ENCODE results near the gene ZNF575.
"Not testable (repeated sequence)": the region's sequence is repeated elsewhere in the genome, so short reads cannot be mapped to it uniquely, and the experiment has no call there.

Gene ZNF575

DNA sequence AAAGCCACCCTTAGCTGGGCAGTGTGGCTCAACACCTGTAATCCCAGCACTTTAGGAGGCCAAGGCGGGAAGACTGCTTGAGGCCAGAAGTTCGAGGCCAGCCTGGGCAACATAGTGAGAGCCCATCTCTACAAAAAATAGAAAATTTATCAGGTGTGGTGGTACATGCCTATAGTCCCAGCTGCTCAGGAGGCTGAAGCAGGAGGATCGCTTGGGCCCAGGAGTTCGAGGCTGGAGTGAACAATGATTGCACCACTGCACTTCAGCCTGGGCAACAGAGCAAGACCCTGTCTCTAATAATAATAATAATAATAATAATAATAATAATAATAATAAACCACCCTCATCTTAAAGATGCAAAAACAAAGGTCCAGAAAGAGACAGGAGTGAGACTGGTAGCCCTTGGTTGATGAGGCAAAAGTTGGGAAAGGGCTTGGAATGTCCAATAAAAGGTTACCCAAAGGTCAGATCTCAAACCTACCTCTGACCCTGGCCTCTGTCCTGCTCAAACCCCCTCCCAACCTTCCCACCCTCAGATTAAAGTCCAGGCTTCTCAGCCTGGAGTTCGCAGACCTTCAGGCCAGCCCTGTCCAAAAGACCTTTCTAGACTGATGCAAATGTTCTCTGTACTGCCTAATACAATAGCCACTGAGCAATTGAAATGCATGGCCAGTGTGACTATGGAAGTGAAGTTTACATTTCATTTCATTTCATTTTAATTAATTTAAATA lies 9.1 kb downstream of the ZNF575 start:
- no peak for DNase-seq (ENCODE audit: low read depth, low spot score)

DNA sequence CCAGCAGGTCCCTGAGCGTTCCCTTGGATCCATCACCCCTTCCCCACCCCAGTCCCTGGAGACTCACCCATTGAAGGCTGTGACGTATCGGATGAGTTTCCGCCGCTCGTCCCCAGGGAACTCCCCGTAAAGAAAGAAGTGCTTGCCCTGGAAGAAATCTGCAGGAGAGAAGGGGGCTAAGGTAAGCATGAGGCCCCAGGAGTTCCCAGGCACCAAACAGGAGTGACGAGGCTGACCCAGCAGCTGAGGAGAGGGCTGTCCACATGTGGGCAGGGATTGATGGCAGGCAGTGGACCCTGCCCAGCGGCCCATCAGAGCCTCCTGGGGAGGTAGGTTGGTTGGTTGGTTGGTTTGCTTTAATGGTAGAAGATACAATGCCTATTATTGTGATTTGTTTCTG lies 11.1 kb downstream of the ZNF575 start:
- no peak for DNase-seq (ENCODE audit: low read depth, low spot score)

DNA sequence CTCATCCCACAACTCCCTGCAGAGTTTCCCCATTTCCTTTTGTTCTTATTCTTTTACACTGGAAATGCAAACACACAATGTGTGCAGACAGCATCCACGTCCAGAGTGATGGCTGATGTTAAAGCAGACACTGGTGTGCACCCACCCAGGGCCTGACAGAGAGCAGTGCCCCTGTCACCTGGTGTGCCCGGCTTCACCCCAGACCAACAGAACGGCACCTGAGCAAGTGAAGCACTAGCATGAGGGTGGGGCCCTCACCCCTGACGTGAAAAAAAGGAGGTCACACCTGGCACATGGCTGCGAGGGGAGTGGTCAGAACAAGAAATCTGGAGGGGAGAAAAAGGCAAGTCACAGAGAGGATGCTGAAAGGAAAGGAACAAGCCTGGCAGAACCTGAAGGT lies 12.3 kb downstream of the ZNF575 start:
- no peak for DNase-seq (ENCODE audit: low read depth, low spot score)

DNA sequence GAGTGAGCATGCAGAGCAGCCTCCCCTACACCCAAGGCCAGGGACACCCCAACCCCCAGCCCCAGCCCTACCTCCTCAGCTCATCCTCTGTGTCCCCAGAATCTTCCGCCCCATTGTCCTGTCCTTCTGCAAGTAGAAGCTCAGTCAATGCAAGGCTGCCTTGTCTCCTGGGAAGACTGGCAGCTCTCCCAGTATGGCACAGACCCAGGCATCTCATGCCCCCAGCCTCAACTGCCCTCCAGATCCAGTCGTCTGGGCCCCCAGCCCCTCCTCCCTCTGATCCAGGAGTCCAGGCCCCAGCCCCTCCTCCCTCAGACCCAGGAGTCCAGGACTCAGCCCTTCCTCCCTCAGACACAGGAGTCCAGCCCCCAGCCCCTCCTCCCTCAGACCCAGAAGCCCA lies 13.0 kb downstream of the ZNF575 start:
- DNase-seq (ENCODE audit: low read depth, low spot score): no peak

DNA sequence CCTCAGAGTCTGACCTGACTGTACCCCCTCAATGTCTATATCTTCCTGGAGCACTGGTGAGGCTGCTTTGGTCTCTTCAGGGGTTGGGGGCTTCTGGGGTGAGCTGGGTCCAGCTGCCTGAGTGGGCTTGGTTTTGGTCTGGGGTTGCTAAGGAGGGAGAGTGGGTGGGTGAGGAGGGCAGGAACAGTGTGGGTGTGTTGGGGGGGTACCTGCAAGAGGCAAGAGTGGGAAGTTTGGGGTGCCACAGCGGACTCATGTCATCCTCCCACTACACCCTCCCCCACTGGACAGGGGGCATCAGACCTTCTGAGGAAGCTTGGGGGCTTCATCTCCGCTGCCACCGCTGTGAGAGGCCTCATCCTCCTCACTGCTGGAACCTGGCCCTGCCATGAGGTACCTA lies 13.6 kb downstream of the ZNF575 start:
- no peak for DNase-seq (ENCODE audit: low read depth, low spot score)

DNA sequence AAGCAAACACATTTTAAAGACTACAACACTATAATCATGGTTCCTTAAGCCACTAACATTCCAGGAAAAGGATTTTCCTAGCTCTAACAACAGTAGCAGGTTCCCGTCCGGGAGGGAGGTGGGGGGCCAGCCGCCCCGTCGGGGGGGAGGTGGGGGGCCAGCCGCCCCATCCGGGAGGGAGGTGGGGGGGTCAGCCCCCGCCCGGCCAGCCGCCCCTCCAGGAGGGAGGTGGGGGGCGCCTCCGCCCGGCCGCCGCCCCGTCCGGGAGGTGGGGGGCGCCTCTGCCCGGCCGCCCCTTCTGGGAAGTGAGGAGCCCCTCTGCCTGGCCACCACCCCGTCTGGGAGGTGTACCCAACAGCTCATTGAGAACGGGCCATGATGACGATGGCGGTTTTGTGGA lies 14.9 kb downstream of the ZNF575 start:
- not testable (repeated sequence) for DNase-seq (ENCODE audit: low read depth, low spot score)

DNA sequence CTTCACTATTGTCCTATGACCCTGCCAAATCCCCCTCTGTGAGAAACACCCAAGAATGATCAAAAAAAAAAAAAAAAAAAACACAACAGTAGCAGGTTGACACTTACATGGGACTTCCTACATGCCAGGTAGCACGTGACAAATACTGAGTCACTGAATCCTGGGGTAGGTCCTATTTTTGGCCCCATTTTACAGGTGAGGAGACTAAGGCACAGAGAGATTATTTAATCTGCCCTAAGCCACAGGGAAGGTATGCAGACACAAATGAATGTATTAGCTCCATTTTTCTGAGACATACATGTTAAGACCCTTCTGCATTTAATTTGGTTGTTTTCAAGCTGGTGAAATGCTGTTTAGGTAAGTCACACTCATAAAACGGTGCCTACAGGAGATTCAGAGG lies 15.7 kb downstream of the ZNF575 start:
- no peak for DNase-seq (ENCODE audit: low read depth, low spot score)

DNA sequence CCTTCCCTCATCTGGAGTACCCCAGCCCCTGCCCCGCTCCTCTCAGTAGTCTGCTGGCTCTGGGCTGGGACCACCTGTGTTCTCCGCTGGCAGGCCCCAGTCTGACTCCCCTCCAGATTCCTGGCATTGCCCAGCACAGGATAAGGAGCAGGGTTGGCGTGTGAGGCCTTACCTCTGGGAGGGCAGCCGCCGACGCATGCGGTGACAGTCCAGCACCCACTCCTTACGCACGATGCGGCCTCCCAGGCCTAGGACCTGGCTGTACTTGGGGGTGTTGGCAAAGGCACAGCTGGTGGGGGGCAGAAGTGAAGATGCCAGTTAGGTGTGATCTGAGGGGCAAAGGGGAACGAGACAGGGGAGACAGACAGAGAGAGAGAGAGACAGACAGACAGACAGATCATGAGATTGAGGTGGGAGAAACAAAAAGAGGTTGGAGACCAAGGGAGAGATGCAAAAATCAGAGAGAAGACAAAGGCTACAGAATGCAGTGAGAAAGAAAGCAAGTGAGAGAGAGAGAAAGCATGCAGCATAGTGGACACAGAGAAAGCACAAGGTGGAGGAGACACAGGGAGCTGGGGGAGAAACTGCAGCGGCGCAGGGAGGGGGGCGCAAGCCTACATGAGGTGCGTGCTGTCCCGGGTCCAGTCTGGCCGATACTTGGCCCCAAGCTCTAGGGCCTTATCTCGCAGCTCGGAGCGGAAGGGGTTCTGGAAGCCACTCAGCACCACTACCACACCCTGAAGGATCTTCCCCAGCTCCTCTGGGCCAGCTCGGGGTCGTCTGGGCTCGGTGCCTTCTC lies 18.6 kb downstream of the ZNF575 start:
- DNase-seq (ENCODE audit: low read depth, low spot score): no peak

DNA sequence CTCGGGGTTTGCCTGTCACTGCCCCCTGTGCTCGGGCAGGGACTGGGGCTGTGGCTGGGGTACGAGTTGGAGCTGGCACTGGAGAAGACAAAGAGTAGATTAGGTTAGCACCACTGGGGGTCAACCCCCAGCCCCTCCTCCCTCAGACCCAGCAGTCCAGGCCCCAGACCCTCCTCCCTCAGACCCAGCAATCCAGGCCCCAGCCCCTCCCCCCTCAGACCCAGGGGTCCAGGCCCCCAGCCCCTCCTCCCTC lies 19.1 kb downstream of the ZNF575 start:
- DNase-seq (ENCODE audit: low read depth, low spot score): no peak

DNA sequence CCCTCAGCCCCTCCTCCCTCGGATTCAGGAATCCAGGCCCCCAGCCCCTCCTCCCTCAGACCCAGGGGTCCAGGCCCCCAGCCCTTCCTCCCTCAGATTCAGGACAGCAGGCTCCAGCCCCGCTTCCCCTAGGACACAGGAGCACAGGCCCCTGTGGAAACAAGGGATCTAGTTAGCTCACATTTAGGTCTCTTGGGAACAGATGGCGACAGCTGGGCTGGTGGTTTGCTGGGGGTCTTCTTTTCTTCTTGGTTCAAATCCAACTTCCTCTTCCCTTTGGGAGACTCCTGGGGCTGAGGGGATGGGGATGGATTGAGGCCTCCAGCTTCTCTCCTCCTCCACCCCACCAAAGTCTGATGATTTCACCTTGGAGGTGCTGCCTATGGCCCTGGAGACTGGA lies 19.6 kb downstream of the ZNF575 start:
- DNase-seq (ENCODE audit: low read depth, low spot score): no peak

DNA sequence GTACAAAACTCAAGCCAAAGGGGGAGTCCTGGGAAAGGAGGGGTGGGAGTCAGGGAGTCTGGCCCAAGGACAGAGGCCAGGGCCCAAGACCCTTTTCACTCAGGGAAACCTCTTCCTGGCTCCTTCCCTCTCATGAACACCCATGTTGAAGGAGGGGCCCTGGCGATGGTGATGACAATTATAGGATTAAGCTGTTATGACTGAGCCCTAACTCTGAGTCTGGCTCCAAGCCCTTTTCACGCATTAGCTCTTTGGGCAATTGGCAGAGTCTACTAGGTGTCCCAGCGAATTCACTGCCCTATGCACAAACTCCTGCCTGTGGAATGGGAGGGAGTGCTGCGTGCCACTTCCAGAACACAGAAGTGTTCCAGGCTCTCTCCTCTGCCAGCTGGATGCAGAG lies 20.7 kb downstream of the ZNF575 start:
- no peak for DNase-seq (ENCODE audit: low read depth, low spot score)

DNA sequence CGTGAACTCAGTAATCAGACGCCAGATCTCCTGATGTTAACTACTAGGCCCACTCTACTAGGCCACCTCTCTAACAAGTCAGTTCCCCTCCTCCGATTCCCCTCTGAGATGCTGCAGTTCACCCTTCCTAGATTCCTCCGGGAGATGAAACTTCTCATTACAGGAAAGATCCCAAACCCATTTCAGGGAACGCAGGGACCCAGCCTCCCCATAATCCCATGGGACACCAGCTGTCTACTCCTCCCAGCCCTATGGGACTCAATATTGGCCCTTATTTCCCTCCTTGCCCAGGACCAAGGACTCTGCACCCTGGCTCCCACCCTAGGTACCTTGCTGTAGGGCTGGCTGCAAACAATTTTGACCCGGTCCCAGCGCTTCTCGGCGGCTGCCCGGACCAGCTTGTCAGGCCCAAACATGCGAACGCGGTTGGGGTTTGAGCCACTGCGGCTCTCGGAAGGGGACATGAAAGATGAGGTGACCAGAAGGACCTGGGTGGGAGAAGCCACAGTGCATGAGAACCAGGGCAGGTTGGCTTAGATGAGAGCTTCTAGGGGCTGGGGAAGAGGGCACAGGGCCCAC lies 21.4 kb downstream of the ZNF575 start:
- DNase-seq (ENCODE audit: low read depth, low spot score): no peak

DNA sequence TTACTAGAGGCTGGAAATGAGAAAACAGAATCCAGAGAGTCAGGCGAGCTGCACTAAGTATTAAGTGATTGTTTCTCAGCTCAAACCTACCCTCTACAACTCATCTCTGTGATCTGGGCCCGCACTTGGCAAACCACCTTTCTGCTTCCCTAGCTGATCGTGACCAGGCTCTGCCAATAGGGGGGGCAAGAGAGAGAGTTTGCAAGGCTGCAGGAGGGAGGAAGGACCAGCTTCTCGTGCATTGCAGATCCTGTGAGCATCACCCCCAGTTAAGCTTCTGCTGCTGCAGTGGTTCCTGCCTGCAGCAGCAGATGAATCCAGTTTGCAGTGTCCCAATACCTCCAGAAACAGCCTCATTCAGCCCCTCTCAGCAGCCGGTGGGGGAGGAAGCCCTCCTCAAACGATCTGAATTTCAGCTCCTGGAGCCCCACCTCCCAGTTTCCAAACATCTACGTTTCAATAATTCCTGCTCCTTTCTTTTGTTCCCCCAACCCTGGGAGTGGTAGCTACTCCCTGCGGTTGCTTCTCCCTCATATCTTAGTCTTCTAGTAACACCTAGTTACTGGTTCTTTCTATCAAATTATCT lies 22.3 kb downstream of the ZNF575 start:
- DNase-seq (ENCODE audit: low read depth, low spot score): peak; percentile 74

DNA sequence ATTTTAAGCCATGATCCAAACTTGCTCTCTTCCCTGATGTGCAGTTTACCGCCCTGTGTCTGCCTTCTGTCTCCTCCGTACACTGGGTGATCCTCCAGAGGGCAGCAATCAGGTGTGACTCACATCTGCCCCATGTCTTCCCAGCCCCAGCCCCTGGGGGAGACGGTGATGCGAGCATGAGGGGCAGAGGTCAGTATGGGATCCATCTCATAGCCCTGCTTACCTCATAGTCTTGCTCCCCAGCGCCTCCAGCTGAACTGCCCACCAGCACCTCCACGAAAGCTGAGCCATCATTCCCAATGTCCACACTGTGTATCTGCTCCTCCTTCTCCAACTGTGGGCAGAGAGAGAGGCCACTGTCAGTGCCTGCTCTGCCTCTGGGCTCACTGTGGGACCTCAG lies 27.7 kb downstream of the ZNF575 start:
- no peak for DNase-seq (ENCODE audit: low read depth, low spot score)

DNA sequence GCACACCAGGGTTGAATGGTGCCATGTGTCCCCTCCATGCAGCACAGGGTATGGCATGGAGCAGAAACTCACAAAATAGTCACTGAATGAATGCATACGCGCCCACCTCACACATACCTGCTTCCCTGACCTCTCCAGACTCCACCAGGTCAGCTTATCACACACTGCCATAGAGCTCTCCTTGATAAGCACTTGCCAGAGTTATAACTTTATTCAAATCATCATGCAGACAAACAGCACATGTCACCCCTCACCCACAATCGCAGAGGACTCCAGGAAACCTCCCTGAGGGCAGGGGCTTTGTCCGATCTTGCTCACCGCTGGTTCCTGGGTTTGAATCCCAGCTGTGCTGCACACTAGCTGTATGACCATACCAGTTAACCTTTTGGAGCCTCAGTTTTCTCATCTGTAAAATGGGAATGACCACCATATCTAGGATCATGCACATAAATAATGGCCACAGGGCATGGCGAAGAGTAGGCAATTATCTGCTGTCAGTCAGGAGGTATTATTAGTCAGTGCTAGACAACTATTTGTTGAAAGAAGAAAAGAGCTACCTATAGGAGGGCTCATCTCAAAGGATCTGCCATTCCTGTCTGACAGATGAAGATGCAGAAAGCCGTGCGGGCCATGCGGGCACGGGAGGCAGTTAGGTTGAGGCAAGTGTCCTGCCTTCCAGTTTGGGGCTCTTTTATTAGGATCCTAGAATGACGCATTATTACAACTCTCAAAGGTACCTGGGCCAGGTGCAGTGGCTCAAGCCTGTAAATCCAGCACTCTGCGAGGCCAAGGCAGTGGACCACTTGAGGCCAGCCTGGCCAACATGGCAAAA lies 28.4 kb downstream of the ZNF575 start:
- no peak for DNase-seq (ENCODE audit: low read depth, low spot score)

DNA sequence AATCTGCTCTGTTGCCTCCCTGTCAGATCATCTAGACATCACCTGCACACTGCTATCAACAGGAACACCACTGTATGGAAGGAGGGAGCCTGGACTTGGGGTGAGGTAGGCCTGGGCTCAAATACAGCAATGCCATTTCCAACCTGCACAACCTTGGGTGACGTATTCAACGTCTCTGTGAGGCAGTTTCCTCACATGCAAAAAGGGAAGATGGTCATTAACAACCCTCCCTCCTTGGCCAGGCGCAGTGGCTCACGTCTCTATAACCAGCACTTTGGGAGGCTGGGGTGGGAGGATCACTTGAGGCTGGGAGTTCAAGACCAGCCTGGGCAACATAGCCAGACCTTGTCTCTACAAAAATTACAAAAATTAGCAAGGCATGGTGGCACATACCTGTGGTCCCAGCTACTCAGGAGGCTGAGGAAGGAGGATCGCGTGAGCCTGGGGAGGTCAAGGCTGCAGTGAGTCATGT lies 29.3 kb downstream of the ZNF575 start:
- no peak for DNase-seq (ENCODE audit: low read depth, low spot score)

DNA sequence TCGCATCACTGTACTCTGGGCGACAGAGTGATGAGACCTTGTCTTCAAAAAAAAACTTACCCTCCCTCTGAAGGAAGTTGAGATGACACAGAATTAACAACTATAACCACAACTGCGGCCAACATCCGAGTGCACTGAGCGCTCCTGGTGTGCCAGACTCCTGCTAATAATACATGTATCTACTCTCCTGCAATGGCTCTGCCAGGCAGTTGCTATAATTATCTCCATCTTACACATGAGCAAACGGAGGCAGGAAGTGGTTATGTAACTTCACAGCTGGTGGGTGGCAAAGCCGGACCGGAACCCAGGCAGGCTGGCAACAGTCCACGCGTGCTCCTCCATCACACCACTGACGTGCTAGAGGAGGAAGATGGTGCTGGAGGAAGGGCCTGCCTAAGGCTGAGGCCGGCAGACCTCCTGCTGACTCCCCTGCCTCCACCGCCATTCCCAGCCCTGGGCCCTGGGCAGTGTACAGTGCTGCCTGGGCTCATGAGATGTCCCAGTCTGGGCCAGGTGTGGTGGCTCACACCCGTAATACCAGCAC lies 29.8 kb downstream of the ZNF575 start:
- DNase-seq (ENCODE audit: low read depth, low spot score): peak; percentile 29

DNA sequence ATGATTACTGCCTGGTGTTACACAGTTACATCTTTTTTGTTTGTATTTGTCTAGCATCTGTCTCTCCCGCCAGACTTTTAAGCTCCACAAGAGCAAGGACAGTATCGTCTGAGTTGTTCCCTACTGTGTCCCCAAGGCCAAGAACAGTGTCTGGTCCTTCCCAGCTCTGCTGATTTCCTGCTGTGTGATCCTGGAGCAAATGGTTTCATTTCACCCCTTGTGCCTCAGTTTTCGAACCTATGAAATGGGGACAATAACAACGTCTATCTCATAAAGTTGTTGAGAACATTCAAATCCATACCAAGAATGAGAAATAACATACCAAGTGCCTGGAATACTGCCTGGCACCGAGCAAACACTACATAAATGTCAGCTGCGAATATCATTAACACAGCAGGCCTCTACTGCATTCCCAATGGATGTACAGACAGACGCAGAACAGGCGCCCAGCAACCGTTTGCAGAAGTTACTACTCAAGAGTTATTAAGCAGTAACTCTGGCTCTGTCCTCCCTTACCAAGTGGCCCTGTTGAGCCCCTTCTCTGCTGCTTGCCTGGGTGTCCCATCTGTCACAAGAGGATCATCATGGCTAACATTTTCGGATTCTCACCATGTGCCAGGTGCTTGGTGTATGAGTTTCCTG lies 30.9 kb downstream of the ZNF575 start:
- no peak for DNase-seq (ENCODE audit: low read depth, low spot score)

DNA sequence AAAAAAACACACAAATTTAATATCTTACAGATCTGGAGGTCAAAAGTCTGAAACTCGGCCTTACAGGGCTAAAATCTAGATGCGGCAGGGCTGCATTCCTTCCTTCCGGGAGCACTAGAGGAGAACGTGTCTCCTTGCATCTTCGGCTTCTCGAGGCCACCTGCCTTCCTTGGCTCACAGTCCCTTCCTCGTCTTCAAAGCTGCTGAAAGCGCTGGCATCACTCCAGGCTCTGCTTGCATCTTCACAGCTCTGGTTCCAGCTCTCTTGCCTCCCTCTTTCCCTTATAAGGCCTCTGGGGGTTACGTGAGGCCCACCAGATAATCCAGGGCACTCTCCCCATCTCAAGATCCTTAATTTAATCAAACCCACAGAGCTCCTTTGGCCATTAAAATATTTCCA lies 31.8 kb downstream of the ZNF575 start:
- DNase-seq (ENCODE audit: low read depth, low spot score): no peak

DNA sequence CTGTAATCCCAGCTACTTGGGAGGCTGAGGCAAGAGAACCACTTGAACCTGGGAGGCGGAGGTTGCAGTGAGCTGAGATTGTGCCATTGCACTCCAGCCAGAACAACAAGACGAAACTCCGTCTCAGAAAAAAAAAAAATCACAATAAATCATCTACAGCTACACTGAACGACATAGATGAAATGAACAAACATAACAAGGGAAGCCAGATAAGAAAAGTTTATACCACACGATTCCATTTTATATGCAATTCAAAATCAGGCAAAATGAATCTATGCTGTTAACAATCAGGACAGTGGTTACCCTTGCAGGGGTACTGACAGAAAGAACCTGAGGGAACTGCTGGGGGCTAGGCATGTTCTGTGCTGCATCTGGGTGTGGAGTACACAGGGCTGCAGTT lies 36.7 kb downstream of the ZNF575 start:
- no peak for DNase-seq (ENCODE audit: low read depth, low spot score)

DNA sequence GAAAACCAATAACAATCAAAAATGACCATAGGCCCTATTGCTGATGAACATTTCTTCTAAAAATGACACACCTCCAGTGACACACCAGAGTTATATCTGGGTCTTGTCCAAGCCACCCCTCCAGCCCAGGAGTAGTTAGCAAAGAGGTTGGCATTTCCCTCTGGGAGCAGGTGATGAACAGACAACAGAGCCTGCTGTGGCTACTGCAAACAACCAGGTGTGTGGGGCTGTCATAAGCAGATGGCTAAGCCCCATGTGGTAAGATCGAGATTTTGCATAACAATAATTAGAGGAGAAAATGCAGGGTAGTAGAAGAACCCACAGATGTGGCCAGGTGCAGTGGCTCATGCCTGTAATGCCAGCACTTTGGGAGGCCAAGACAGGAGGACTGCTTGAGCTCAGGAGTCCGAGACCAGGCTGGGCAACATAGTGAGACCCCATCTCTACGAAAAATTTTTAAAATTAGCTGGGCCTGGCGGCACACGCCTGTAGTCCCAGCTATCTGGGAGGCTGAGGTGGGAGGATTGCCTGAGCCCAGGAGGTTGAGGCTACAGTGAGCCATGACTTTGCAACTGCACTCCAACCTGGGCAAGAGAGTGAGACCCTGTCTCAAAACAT lies 37.3 kb downstream of the ZNF575 start:
- no peak for DNase-seq (ENCODE audit: low read depth, low spot score)
